ENCODE results near the gene ADCY2.

Gene ADCY2

DNA sequence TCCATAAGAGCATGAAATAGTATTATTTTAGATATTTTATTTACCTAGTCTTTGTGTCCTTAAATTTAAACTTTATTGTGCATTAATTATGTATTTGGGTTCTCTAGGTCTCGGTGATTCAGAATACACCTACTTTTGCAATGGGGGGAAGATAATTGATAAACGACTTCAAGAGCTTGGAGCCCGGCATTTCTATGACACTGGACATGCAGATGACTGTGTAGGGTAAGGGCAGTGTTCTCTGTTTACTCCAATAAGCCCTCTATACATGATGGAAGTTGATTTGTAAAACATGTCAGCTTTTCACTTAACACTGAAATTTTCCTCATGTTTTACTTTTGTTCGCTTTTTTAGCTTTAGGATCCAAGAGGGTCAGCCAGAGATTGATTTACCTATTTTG, 479.2 kb downstream of the ADCY2 start:
- no peak for DNase-seq

DNA sequence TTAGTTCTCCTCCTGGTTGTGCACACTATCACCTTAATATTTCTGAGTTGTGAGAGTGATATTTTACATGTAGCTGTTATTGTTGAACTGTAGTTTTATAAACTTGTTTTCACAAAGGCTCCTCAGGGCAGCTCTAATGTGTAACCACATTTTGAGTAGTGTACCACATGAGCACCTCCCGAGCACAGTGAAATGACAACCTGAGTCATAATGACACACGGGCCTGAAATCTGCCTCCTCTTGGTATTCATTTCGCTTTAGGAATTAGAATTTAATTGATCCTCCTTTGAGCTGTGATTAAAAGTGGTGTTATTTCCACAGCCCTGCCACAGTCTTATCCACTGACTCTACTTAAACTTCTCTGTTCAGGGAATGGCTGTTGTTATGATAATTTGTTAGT, 480.9 kb downstream of the ADCY2 start:
- DNase-seq = peak; percentile 58

DNA sequence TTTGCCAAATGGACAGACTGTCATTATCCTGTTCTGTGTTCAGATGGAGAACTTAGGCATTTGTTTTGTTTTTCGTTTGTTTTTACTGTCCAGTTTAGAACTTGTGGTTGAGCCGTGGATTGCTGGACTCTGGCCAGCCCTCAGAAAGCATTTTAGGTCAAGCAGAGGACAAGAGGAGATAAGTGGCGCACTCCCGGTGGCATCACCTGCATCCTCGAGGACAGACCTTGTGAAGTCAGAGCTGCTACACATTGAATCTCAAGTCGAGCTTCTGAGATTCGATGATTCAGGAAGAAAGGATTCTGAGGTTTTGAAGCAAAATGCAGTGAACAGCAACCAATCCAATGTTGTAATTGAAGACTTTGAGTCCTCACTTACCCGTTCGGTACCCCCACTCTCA, 481.9 kb downstream of the ADCY2 start:
- DNase-seq = no peak

DNA sequence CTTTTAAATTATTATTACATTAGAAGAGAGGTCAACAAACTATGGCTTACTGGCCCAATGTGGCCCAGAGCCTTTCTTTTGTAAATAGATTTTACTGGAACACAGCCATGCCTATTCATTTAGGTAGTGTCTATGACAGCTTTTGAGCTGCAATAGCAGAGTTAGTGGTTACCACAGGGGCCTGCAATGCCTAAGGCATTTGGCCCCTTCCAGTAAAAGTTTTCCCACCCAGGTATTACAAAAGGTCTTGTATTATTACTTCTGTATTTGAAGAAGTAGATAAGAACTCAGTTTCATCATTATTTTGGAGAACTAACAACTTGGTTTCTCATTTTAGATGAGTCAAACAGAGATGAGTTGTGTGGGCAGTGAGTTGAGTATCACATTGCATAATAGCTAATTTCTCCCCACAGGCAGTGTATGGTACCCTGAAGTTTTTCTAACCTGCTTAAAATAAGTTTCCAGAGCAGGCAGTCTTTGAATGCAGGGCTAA, 482.5 kb downstream of the ADCY2 start:
- DNase-seq = no peak
